Fibroblast of the aortic adventitia (primary cell): ENCODE data around the gene MAGIX. TPM values are rescaled to one million over a fixed set of nuclear protein-coding genes. Genes with fewer than 3 reads are reported as not detected.

Source experiments
- DNase-seq: peaks from one replicate; pipeline ENCODE4 v3.0.0-alpha.2; 2010; ENCODE audit warnings: low read depth
- H3K4me3 ChIP-seq: 2 replicates; pipeline ENCODE4 v1.5.1; 2011; ENCODE audit warnings: low read depth, mild to moderate bottlenecking, control low read depth, low read length, moderate library complexity
- CTCF ChIP-seq: IDR thresholded peaks from 2 replicates; pipeline ENCODE4 v1.5.1; 2011; ENCODE audit warnings: mild to moderate bottlenecking, low read length, control low read depth, inconsistent platforms; ENCODE audit not compliant: insufficient read depth
- total RNA-seq: library from RNA; depleted of rRNA; stranded (reverse); fragments of >200 nt; gene quantifications from 2 replicates; pipeline ENCODE4 v1.2.3, GENCODE V29; 2012; ENCODE audit warnings: low replicate concordance

Gene MAGIX
- total RNA-seq, 1 donor: 1.7 TPM

- no peak overlapping the region for H3K4me3 ChIP-seq
- no peak for DNase-seq
- no peak for TF ChIP-seq CTCF
Observed at GRCh38 chrX:49204709-49205108, 42.2 kb downstream of the MAGIX start.

GRCh38 chrX:49205443-49205842, 42.9 kb downstream of the MAGIX start:
- no peak for TF ChIP-seq CTCF
- no peak overlapping the region for H3K4me3 ChIP-seq
- DNase-seq: no peak

- no peak for TF ChIP-seq CTCF
- DNase-seq: no peak
- H3K4me3 ChIP-seq: no peak overlapping the region
Observed at GRCh38 chrX:49206543-49206942, 44.0 kb downstream of the MAGIX start.

GRCh38 chrX:49208399-49208798, 45.8 kb downstream of the MAGIX start:
- DNase-seq: no peak
- no peak overlapping the region for H3K4me3 ChIP-seq
- TF ChIP-seq CTCF: no peak

GRCh38 chrX:49209434-49210251, 47.1 kb downstream of the MAGIX start:
- H3K4me3 ChIP-seq: no peak overlapping the region
- DNase-seq: no peak
- TF ChIP-seq CTCF: no peak

- H3K4me3 ChIP-seq: no peak overlapping the region
- no peak for TF ChIP-seq CTCF
- DNase-seq: no peak
Observed at GRCh38 chrX:49210406-49210805, 47.8 kb downstream of the MAGIX start.

GRCh38 chrX:49211074-49211473, 48.5 kb downstream of the MAGIX start:
- no peak for DNase-seq
- no peak for TF ChIP-seq CTCF

More at GRCh38 chrX:49211074-49211473, 48.5 kb downstream of the MAGIX start:
- H3K4me3 ChIP-seq: no peak overlapping the region
